Activated CD4-positive, alpha-beta T cell treated with anti-CD3 and anti-CD28 coated beads for 48 hours (primary cell): Measurements from ENCODE around the gene ZNF579.

Source experiments
- DNase-seq: peaks from one replicate; pipeline ENCODE4 v3.0.0-alpha.2; 2020

ZNF579 gene

DNA sequence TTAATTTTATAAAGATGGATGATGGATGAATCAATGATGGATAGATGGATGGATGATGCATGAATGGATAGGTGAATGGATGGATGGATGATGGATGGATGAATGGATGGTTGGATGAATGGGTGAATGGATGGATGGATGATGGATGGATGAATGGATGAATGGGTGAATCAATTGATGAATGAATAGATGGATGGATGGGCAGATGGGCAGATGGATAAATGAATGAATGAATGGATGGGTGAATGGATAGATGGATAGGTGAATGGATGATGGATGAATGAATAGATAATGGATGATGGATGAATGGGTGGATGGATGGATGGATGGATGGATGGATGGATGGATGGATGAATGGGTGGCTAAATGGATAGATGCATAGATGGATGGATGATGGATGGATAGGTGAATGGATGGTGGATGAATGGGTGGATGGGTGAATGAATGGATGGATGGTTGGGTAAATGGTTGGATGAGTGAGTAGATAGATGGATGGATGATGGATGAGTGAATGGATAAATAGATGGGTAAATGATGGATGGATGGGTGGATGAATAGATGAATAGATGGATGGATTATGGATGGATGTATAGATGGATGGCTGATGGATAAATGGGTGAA, 12.8 kb downstream of the ZNF579 start:
- no peak for DNase-seq

DNA sequence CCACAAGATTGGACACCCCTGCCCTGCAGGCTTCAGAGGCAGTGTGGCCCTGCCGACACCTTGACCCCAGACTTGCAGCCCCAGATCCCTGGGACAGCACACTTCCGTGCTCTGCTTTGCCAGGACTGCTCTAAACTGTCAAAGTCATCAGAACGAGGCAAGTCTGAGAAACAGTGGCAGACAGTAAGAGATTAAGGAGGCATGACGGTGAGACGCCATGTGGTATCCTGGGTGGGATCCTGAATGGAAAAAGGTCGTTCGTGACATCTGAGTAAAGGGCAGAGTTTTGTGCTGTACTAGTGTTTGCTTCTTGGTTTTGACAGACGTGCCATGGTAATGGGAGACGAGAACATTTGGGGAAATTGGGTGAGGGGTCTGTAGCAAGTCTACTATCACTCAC, 13.8 kb downstream of the ZNF579 start:
- DNase-seq, result no peak

DNA sequence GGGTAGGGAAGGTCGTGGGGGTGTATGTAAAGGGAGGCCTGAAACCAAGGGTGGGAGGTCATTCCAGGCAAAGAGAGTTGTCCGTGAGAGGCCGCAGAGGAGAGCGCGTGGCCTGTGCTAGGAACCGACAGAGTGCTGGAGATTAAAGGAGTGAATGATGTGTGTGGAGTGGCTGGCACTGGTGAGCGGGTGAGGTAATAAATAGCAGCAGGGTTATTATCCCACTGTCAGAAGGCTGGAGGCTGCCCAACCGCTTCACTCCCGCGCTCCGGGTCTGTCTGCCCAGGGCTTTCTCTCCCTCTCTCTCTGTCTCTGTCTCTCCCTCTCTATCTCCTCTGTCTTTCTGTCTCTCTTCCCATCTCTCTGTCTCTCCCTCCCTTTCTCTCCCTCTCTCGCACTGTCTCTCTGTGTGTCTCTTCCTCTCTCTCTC, 17.4 kb downstream of the ZNF579 start:
- DNase-seq, result no peak

DNA sequence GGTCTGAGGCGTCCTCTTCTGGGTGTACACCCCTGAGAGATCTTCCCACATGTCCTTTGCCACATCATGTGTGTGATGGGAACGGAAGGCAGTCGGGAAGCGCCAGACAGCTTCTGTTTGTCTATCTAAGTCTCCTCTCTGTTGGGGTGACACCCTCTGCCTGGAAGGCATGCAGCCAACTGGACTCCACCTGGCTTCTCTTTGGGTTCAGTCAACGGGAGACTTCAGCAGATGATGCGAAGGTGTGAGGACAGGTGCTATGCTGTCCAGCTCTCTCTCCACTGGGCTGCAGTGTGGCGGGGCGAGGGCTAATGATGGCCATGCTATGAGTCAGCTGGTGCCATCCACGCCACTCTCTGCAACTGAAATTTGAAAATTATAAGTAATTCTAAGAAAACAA, 21.0 kb downstream of the ZNF579 start:
- DNase-seq, result no peak

DNA sequence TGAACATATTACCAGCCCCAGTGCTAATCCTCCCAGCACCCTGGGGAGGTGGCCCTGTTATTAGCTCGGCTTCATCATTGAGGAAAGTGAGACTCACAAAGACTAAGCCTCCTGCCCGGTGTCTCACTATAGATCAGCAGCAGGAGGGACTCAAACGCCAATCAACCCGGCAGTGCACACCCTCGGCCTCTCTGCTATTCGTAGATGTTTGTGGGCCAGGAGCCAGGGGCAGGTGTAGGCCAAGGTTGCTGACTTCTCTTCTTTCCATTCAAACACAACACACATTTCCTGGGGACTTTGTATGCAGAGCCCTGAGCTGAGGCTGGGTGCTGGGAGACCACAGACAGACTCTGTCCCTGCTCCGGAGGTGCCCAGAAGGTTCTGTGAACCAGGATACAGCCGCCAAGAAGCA, 25.9 kb downstream of the ZNF579 start:
- no peak for DNase-seq

DNA sequence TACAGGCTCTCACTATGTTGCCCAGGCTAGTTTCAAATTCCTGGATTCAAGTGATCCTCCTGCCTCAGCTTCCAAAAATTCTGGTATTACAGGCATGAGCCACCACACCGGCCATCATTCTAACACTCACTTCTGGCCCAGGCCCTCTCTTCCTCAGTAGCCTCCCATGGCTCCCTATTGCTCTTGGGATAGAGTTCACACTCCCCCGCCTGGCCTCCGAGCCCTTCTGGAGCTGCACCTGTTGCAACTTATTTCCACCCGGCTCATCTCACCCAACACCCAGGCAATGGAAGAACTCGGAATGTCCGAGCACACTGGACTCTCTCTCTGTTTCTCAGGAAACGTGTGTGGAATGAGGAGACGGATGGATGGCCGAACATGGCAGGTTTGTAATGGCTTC, 26.3 kb downstream of the ZNF579 start:
- DNase-seq, result no peak

DNA sequence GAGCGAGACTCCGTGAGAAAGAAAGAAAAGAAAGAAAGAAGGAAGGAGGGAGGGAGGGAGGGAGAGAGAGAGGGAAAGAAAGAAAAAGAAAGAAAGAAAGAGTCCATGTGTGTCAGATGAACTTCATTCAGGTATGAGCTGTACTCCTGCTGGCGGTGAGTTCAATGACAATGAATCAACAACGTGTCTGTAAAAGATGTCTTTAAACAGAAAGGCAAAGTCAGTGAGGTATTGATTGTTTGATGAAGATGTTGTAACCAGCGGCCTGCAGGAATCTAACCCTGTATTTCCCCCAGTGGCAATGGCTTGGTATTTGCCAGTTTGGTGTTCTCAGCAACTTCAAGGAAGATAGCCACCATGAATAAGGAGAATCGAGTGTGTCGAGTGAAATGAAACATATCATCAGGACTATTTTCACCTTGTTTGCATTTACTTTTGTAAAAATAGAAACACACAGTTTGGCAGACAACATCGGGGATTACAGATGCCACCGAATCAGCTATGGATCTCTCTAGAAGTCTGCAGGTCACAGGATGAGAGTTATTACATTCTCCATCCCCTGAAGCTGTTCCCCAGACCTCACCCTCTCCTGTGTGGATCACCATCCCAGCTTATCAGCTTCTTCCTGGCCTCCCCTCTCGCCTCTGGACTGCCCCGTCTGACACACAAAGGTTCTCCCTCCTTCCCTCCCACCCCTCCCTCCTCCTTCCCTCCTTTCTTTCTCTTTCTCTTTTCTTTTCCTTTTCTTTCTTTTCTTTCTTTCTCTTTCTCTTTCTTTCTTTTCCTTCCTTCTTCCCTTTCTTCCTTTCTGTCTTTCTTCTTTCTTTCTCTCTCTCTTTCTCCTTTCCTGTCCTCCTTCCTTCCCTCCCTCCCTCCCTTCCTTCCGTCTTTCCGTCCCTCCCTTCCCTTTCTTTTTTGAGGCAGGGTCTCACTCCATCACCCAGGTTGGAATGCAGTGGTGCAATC, 27.1 kb downstream of the ZNF579 start:
- no peak for DNase-seq

DNA sequence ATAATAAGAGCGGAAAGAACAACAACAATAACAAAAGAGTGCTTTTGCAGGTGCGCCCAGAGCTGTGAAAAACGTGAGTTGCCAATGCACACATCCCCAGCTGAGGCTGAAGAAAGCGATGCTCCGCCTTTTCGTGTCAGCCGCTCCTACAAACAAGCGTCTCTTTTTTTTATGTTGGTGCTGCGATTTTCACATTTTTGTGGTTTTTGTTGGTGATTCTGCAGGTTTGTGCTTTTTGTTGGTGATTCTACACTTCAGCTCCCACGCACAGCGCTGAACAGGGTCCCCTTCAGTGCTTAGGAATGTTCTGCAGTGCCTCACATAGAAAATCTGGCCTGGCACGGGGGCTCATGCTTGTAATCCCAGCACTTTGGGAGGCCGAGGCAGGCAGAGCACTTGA, 28.0 kb downstream of the ZNF579 start:
- no peak for DNase-seq

DNA sequence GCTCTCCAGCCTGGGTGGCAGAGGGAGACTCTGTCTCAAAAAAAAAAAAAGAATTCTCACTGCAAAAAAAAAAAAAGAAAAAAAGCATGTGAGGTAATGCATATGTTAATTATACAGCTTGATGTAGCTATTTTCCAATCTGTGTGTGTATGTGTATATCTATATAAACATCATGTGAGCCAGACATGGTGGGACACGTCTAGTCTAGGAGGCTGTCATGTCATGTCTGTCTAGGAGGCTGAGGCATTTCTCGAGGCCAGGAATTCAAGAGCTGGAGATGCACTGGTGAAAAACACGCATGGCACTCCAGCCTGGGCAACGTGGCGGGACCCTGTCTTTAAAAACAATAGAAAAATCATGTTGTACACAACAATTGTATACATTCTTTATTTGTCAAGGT, 28.4 kb downstream of the ZNF579 start:
- no peak for DNase-seq

DNA sequence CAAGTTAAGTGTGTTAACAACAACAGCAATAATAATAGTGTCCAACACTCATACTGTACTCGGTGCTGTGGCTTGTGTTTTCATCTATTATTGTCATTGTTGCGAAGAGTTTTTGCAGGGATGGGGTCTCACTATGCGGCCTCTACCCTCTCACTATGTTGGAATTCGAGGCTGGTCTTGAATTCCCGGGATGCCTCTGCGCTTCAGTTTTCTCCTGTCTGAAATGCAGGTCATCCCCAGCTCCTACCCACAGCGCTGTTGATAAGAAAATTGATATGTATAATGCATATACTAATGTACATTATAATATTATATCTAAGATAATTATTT, 30.4 kb downstream of the ZNF579 start:
- no peak for DNase-seq

DNA sequence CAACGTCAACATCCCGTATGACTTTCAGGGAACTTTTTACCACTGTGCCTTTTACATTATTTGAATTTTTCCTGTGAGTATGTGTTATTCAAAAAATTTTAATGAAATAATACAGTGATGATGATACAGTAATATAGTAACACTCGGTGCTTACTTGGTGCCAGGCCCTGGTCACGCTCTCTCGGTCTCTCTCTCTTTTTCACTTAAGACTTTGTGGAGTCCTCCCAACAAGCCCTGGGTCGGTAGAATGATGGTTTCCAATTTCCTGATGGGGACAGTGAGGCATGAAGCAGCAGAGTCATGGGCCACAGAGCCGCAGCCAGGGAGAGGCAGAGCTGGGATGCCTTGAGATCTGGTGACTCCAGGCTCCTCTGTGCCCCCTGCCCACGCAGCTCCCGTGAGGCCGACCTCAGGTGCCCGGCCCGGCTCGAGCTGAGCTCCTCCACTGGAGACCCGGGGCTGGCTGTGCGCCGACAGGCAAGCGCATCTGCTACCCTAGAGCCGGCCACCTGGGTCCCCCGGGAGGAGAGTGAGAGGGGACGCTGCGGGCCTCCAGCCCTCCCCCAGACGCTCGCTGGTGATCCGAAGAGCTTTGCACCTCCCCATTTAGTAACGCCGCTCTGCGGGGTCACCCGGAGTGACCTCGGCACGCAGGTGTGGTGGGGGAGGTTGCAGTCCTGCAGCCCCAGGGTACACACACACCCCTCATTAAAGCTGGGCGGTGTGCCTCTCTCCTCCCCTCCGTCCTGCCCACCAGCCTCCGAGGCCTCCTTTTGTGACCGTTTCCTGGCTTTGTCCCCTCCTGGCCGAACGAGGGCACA, 30.9 kb downstream of the ZNF579 start:
- DNase-seq, result no peak

DNA sequence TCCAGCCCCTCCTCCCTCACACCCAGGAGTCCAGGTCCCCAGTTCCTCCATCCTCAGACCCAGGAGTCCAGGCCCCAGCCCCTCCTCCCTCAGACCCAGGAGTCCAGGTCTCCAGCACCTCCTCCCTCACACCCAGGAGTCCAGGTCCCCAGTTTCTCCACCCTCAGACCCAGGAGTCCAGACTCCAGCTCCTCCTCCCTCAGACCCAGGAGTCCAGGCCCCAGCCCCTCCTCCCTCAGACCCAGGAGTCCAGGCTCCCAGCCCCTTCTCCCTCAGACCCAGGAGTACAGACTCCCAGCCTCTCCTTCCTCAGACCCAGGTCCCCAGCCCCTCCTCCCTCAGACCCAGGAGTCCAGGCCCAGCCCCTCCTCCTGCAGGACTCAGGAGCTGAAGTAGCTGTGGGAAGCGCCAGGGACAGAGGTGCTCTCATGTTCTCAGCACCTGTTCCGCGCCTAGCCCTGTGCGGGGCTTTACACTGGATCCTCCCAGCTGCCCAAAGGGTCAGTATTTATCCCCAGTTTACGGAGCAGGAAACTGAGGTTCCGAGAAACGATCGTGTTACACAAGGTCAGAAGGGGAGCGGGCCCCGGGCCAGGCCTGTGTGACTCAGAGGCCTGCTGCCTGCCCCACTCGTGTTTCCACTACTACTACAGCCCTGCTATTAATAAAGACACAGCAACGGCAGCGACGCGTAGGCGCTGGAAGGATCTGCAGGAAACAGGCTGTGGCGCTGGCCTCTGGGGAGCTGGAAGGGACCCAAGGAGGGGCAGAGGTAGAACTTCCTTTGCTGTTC, 33.6 kb downstream of the ZNF579 start:
- DNase-seq, result peak; percentile 4

DNA sequence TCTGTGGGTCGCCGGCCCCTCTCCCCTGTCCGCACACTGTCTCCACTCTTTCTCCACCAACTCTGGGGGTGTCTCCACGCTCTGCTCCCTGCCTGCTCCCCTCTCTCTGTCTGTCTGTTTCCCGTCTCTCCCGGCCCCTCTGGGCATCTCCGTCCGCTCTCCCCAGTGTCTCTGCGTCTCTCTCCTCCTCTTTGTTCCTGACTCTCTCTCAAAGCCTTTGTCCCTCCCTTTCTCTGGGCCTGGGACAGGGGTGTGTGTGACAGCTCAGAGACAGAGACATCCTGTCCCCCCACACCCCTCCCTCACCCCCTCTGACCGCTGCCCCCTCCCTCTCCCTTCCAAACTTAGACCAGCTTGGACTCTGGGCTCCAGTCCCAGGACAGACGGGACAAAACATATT, 34.6 kb downstream of the ZNF579 start:
- DNase-seq, result no peak

DNA sequence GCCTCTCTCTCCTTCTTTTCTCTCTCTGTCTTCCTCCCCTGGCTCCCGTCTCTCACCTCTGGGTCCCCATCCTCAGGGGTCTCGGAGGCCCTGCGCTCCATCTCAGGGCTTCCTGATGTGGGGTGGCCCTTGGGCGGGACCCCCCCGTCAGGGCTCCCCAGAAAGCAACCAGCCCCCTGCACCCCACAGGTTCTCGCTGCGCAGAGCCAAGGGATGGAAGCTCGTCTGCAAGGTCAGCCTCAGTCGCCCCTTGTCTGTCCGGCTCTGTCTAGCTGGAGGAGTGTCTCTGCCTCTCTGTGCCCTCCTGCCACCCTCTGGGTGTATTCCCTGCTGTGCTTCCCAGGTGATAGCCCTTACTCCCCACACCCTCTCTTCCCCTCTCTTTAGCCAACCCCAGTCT, 35.2 kb downstream of the ZNF579 start, which contains the start of gene SBK3:
Gene SBK3, minus strand, starts transcription at position 101 of the 400 bp plus-strand sequence. Its CDS starts 0 bp downstream, at position 101.
- no peak for DNase-seq

DNA sequence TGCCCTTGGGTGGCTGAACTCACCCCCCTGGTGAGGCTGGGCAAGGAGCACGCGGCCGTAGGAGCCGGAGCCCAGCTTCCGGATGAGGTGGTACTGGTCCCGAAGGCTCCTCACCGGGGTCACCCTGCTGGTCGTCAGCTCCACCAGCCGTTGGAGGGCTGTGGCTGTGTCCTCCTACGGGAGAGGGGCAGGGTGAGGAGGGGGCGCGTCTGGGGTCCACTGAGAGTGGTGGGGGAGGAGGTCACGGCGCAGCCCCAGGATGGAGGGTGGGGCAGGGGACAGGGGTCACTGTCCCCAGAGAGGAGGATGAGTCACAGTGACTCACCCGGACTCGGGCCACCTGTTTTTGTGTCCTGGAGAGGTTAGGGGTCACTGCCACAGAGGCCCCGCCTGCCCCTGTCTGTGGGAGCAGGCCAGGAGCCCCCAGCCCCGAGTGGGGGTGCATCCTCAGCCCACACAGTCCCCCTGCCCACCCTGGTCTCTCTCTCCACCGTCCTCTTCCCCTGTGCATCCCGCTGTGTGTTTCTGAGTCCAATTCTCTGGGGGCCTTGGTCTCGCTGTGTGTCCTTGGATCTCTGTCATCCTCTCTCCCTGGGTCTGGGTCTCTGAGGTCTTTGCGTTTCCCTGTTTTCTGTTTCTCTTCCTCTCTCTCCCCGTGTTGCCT, 35.7 kb downstream of the ZNF579 start:
- no peak for DNase-seq

DNA sequence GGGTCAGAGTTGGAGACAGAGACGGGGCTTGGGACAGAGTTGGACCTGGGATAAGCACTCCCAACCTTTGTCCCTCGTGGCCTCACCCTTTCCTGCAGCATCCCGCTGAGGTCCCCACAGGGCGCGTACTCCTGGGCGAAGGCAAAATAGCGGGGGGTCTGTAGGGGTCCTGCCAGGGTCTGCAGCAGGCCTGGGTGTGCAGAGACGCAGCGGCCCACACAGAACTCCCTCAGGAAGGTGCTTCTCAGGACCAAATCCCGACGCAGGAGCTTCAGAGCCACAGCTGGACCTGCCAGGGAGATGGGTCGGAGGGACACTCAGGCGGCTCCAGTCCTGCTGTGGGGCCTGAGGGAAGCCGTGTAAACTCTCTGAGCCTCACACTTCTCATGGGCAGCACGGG, 36.6 kb downstream of the ZNF579 start:
- DNase-seq, result no peak

DNA sequence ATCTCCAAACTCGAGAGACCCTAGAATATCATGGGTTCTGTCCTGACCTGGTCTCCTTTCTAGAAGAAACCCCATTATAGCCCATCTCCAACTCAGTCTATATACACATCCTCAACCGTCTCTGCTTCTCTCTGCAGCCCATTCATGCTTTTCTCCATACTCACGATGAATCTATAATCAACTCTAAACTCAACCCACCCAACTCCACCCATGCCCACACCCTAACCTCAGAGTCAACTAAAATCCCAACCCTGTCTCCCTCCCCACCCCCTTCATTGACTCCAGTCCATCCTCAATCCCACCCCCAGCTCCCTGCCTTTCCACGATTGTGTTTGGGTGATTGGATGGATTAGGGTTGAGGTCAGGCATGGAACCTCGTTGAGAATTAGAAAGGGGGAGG, 37.1 kb downstream of the ZNF579 start:
- no peak for DNase-seq

DNA sequence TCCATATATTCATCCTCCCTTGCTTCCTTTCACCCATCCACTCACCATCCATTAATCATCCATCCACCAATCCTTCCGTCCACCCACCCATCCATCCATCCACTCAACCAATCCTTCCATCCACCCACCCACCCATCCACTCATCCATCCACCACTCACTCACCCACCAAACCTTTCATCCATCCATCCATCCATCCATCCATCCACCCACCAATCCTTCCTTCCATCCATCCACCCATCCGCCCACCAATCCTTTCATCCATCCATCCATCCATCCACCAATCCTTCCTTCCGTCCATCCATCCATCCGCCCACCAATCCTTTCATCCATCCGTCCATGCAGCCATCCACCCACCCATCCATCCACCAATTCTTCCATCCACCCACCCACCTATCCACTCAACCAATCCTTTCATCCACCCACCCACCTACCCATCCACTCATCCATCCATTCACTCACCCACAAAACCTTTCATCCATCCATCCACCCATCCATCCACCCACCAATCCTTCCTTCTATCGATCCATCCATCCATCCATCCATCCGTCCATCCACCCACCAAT, 38.3 kb downstream of the ZNF579 start:
- no peak for DNase-seq

DNA sequence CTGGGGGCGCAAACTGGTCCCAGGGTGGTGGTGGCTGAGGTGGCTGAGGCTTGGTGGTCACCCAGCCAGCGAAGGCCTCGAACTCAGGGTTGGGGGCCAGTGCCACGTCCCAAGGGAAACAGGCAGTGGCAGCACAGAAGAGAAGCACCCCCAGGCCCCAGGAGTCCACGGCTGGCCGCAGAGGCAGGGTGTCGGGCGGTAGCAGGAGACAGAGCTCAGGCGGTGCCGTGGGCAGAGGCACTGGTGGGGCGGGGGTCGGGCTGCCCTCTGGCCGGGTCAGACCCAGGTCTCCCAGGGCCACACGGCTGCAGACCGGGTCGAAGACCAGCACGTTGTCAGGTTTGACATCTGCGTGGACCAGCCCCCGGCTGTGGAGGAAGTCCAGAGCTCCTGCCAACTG, 39.6 kb downstream of the ZNF579 start:
- no peak for DNase-seq

DNA sequence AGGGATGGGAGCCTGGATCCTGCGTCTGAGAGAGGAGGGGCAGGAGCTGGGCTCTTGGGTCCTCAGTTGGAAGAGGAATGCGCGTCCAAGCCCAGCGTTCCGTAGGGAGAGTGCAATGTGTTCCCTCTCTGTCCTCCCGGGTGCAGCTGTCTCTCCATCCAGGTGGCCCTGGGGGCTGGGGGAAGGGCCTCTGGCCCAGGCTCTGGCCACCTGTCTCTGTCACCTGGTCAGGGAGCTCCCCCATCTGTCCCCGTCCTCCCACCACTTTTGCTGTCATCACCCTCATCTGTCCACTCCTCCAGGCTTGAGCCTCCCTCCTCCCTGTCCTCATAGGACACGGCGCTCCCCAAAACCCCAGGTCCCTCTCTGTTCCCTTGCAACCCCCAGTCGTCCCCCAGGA, 40.0 kb downstream of the ZNF579 start:
- DNase-seq, result no peak

DNA sequence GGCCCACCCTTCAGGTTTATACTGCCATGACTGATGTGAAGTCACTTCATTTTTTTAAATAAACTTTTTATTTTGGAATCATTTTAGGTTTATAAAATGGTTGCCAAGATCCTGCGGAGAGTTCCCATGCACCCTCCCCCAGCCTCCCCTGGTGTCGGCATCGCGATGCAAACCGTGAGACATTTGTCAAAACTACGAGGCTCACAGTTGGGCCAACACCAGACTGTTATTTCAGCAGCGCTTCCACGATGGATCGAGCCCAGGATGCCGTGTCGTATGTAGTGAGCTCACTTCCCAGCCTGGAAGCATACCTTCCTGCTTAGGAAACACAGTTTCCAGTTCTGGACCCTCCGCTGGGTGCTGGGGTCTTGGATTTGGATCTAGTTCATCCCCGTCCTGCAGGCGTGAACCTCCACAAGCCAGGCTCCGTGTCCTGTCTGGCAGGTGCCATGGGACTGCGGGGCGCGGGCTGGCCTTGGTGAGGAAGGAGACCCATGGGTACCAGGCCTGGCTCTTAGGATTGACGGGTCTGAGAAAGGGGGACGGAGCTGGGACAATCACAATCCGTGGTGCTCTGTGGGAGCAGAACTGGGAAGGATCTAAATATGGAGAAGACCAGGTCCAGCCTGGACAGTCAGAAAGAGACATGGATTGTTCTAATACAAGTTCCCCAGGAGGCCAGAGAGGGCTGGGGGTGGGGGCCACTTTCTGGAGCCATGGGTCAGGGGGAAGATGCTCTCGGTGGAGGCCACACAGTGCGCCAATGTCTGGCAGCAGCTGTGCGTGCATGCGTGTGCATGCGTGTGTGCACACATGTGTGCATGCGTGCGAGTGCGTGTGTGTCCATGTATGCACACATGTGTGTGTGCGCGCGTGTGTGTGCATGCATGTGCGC, 41.3 kb downstream of the ZNF579 start:
- no peak for DNase-seq
